ENCODE results near the gene PKDREJ.
"Not testable (repeated sequence)": the region's sequence is repeated elsewhere in the genome, so short reads cannot be mapped to it uniquely, and the experiment has no call there.

PKDREJ gene

DNA sequence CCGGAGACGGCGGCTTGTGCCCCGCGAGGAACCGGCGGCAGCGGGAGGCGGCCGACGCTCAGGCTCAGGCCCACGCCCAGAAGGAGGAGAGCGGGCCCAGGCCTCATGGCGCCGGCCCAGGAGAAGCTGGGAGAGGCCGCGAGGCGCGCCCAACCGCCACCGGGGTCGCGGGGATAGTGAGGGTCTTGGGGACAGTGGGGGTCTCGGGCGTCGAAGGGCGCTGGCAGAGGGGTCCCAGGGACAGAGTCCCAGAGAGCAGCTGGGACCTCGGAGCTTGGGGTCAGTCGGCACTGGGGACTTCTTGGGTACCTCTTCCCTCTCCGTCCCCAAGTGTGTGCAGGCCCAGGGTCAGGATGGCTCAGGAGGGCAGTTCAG, at the start of gene PKDREJ:
PKDREJ (minus strand) TSS at position 128 of the 375 bp plus-strand sequence; CDS start at position 107, 21 bp downstream.
- no peak within 1 kb of the TSS for H3K4me3 ChIP-seq (replicated peaks; ENCODE audit: low read depth, low read length)
- no peak for DNase-seq (ENCODE audit: extremely low read depth, low read depth)
- TF ChIP-seq, protein P1, sequence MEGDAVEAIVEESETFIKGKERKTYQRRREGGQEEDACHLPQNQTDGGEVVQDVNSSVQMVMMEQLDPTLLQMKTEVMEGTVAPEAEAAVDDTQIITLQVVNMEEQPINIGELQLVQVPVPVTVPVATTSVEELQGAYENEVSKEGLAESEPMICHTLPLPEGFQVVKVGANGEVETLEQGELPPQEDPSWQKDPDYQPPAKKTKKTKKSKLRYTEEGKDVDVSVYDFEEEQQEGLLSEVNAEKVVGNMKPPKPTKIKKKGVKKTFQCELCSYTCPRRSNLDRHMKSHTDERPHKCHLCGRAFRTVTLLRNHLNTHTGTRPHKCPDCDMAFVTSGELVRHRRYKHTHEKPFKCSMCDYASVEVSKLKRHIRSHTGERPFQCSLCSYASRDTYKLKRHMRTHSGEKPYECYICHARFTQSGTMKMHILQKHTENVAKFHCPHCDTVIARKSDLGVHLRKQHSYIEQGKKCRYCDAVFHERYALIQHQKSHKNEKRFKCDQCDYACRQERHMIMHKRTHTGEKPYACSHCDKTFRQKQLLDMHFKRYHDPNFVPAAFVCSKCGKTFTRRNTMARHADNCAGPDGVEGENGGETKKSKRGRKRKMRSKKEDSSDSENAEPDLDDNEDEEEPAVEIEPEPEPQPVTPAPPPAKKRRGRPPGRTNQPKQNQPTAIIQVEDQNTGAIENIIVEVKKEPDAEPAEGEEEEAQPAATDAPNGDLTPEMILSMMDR (IDR thresholded peaks at IDR 0.05; ENCODE audit: low read depth, low read length, missing control alignments): no peak

DNA sequence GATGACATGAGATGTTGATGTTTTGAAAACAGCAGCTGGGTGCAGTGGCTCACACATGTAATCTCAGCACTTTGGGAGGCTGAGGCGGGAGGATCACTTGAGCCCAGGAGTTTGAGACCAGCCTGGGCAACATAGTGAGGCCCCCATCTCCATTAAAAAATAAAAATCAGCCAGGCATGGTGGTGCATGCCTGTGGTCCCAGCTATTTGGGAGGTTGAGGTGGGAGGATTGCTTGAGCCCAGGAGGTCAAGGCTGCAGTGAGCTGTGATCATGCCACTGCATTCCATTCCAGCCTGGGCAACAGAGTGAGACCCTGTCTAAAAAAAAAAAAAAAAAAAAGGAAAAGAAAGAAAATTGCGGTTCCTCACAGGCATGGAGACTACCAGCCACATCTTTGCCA, 49.7 kb upstream of the PKDREJ start:
- DNase-seq (ENCODE audit: extremely low read depth, low read depth); H3K4me3 ChIP-seq (replicated peaks; ENCODE audit: low read depth, low read length): not testable (repeated sequence)

GRCh38 chr22:46312056-46312455, 48.9 kb upstream of the PKDREJ start:
- no peak for DNase-seq (ENCODE audit: extremely low read depth, low read depth)
- TF ChIP-seq, protein P1 (IDR thresholded peaks at IDR 0.05; ENCODE audit: low read depth, low read length, missing control alignments): no peak
- no peak overlapping the region for H3K4me3 ChIP-seq (replicated peaks; ENCODE audit: low read depth, low read length)

DNA sequence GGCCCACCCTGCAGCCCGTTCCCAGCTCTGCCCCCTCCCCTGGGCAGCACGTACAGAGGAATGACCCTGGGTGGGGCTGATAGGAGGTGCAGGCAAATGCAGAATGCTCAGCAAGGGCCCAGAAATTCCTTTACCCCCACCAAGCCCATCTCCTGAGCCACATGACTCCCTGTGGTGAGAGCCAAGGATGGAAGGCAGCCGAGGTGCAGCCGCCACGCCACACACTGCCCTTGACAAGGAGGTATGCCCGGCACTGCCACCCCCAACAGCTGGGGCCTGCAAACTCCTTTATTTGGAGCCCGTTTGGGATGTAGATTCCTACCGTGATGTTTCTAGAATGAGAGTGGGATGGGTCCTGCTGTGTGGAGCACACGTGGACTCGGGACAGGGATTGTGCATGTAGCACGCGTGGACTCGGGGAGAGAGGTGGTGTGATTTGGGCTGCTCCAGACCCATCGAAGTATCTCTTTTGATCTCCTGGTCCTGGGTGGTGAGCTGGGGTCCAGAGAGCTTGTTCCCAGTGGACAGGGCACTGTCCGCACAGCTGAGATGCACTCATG, 46.5 kb upstream of the PKDREJ start:
- H3K4me3 ChIP-seq (replicated peaks; ENCODE audit: low read depth, low read length): no peak overlapping the region
- no peak for DNase-seq (ENCODE audit: extremely low read depth, low read depth)
- TF ChIP-seq, protein P1 (IDR thresholded peaks at IDR 0.05; ENCODE audit: low read depth, low read length, missing control alignments): no peak

- H3K4me3 ChIP-seq (replicated peaks; ENCODE audit: low read depth, low read length): no peak overlapping the region
- DNase-seq (ENCODE audit: extremely low read depth, low read depth): no peak
- TF ChIP-seq, protein P1 (IDR thresholded peaks at IDR 0.05; ENCODE audit: low read depth, low read length, missing control alignments): no peak
Observed at GRCh38 chr22:46308283-46308988, 45.3 kb upstream of the PKDREJ start.

- H3K4me3 ChIP-seq (replicated peaks; ENCODE audit: low read depth, low read length): no peak overlapping the region
- TF ChIP-seq, protein P1 (IDR thresholded peaks at IDR 0.05; ENCODE audit: low read depth, low read length, missing control alignments): no peak
- no peak for DNase-seq (ENCODE audit: extremely low read depth, low read depth)
Observed at GRCh38 chr22:46303347-46303965, 40.3 kb upstream of the PKDREJ start.

DNA sequence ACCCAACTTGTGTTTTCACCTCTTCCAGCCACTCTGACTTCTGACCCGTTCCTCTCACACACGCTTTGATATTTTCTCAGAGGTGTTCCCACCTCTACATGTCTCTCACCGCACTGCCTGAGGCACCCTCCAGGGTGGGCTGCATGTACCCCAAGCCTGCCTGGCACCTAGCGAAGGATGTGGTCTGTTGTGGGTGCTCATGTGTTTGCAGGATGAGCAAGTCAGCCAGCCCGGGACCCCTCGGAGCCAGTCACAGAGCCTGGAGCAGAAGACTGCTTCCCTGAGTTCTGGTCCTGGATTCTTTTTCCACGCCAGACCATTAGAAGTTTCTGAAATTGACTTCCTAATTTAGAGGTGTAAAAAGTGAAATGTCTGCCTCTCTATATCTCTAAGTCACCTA, 37.3 kb upstream of the PKDREJ start:
- TF ChIP-seq, protein P1 (IDR thresholded peaks at IDR 0.05; ENCODE audit: low read depth, low read length, missing control alignments): no peak
- no peak for DNase-seq (ENCODE audit: extremely low read depth, low read depth)
- no peak overlapping the region for H3K4me3 ChIP-seq (replicated peaks; ENCODE audit: low read depth, low read length)
